Testis (tissue), 3 donors: ENCODE results near the gene CNTN5. TPM values are rescaled to one million over a fixed set of nuclear protein-coding genes. Genes with fewer than 3 reads are reported as not detected.

Experiments
- DNase-seq: peaks from one replicate; pipeline ENCODE4 v3.0.0-alpha.2; 2019
- H3K27ac ChIP-seq, 2 donors: fragments of 200-600 bp; sonication (generic); one replicate each; pipeline ENCODE4 v1.5.1; 2019
- H3K27me3 ChIP-seq: fragments of 200-600 bp; sonication (generic); one replicate; pipeline ENCODE4 v1.5.1; 2019
- H3K36me3 ChIP-seq: fragments of 200-600 bp; sonication (generic); one replicate; pipeline ENCODE4 v1.5.1; 2017; ENCODE audit warnings: low read depth; ENCODE audit errors: missing control alignments
- H3K4me1 ChIP-seq: fragments of 200-600 bp; sonication (generic); one replicate; pipeline ENCODE4 v1.5.1; 2019
- H3K4me3 ChIP-seq, 2 donors: fragments of 200-600 bp; sonication (generic); one replicate each; pipeline ENCODE4 v1.5.1; 2017 to 2019
- H3K9me3 ChIP-seq: fragments of 200-600 bp; sonication (generic); one replicate; pipeline ENCODE4 v1.5.1; 2017
- POLR2A ChIP-seq: fragments of 450-650 bp; IDR thresholded peaks from one replicate; pipeline ENCODE4 v1.6.1; 2017; ENCODE audit warnings: antibody characterized with exemption, mild to moderate bottlenecking, moderate library complexity
- WGBS, 2 donors: methylation state at CpG; one replicate each; pipeline ENCODE4 v1.1.5; 2018; 5-methylcytosine and 5-hydroxymethylcytosine counted together
- intact Hi-C: fragments of 100-400 bp; cut with DNase I; formaldehyde crosslinking; loops from one replicate; pipeline ENCODE4 v1.15.1; 2023; ENCODE audit warnings: low total_unique reads
- polyA plus RNA-seq: library from polyadenylated mRNA; stranded (reverse); fragments of 350-450 nt; fragmentation: Illumina TruSeq; extraction: RNeasy Lipid Tissue Mini Kit (QIAGEN cat#74804); gene quantifications from one replicate; pipeline ENCODE4 v1.2.3, GENCODE V29; 2014; ENCODE audit warnings: low read depth, low replicate concordance; ENCODE audit not compliant: insufficient read depth
- total RNA-seq, 2 donors: library from RNA; depleted of rRNA; stranded (reverse); fragments of >200 nt; gene quantifications; one replicate each; pipeline ENCODE4 v1.2.3, GENCODE V29; 2016
- TF ChIP-seq, protein P1 (sequence below), 3 experiments: fragments of 450-650 bp in 2 of 3; fragments of 200-600 bp in 1 of 3; sonication (generic) in 1 of 3; IDR thresholded peaks; one replicate each; pipeline ENCODE4 v1.5.1; 2016 to 2019; ENCODE audit warnings: antibody characterized with exemption in 3 of 3, mild to moderate bottlenecking in 2 of 3, moderate library complexity in 1 of 3

Gene CNTN5
- total and polyA plus RNA-seq, 3 donors from 2014 or later, result 0.55 to 0.99 (median 0.78) TPM

DNA sequence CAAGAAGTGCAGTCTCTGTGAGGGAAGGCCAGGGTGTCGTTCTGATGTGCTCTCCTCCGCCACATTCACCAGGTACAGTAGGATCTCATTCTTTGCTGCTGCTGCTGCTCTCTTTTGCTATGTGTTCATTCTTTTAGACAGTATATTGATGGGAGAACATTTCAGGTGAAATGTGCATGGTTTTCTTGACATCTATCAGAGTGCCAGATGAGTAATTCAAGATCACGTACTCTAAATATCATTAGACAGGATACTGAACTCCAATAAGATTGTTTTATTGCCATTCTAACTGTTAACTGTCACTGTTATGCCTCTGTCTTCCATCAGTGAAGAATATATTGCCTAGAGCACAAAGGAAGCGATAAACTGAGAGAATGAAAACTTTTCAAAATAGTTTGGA lies 895.3 kb downstream of the CNTN5 start:
- WGBS, 2 donors, result 77 to 83% methylated on average over 4 of the region's 4 CpGs
- no peaks in the 10 kb centered on the region for H3K36me3 ChIP-seq
- H3K9me3 ChIP-seq, result no peaks in the 10 kb centered on the region
- H3K4me3 ChIP-seq, result no peak overlapping the region
- H3K27me3 ChIP-seq, result no peaks in the 10 kb centered on the region
- no peaks in the 10 kb centered on the region for H3K4me1 ChIP-seq
- TF ChIP-seq, protein P1, sequence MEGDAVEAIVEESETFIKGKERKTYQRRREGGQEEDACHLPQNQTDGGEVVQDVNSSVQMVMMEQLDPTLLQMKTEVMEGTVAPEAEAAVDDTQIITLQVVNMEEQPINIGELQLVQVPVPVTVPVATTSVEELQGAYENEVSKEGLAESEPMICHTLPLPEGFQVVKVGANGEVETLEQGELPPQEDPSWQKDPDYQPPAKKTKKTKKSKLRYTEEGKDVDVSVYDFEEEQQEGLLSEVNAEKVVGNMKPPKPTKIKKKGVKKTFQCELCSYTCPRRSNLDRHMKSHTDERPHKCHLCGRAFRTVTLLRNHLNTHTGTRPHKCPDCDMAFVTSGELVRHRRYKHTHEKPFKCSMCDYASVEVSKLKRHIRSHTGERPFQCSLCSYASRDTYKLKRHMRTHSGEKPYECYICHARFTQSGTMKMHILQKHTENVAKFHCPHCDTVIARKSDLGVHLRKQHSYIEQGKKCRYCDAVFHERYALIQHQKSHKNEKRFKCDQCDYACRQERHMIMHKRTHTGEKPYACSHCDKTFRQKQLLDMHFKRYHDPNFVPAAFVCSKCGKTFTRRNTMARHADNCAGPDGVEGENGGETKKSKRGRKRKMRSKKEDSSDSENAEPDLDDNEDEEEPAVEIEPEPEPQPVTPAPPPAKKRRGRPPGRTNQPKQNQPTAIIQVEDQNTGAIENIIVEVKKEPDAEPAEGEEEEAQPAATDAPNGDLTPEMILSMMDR (IDR thresholded peaks at IDR 0.05), result no peak
- no peak for TF ChIP-seq POLR2A
- intact Hi-C loops, result no loop called here
- no peak for DNase-seq
- H3K27ac ChIP-seq, result no peak overlapping the region

- Histone ChIP-seq H3K27ac (no peak overlapping the region), H3K27me3 (no peaks in the 10 kb centered on the region), H3K4me1 (no peaks in the 10 kb centered on the region), H3K4me3 (no peak overlapping the region), H3K36me3 (no peaks in the 10 kb centered on the region), H3K9me3 (no peaks in the 10 kb centered on the region)
- intact Hi-C loops, result no loop called here
- 74 to 89% methylated on average over 3 of the region's 3 CpGs for WGBS, 2 donors
- DNase-seq, result no peak
- TF ChIP-seq, protein P1 (IDR thresholded peaks at IDR 0.05), result no peak
- no peak for TF ChIP-seq POLR2A
Observed at GRCh38 chr11:99918761-99919160, 898.0 kb downstream of the CNTN5 start.

DNA sequence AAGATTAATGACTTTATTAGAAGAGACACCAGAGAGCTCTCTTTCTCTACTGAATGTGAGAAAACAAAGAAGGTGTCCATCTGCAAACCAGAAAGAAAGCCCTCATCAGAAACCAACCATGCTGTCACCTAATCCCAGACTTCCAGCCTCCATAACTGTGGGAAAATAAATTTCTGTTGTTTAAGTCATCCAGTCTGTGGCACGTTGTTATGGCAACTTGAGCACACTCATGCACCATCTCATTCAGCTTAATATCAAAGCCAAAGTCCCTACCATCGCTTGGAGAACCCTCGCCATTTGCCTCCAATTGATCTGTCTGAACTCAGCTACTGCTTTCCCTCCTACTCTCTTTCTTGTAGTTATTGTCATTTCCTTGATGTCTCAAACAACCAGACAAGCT lies 900.2 kb downstream of the CNTN5 start:
- Histone ChIP-seq H3K9me3 (no peaks in the 10 kb centered on the region), H3K4me3 (no peak overlapping the region), H3K27me3 (no peaks in the 10 kb centered on the region), H3K36me3 (no peaks in the 10 kb centered on the region), H3K4me1 (no peaks in the 10 kb centered on the region), H3K27ac (no peak overlapping the region)
- intact Hi-C loops, result no loop called here
- WGBS, 2 donors, result 93% methylated on average over 3 of the region's 3 CpGs
- DNase-seq, result no peak
- TF ChIP-seq, protein P1 (IDR thresholded peaks at IDR 0.05), result no peak
- no peak for TF ChIP-seq POLR2A

DNA sequence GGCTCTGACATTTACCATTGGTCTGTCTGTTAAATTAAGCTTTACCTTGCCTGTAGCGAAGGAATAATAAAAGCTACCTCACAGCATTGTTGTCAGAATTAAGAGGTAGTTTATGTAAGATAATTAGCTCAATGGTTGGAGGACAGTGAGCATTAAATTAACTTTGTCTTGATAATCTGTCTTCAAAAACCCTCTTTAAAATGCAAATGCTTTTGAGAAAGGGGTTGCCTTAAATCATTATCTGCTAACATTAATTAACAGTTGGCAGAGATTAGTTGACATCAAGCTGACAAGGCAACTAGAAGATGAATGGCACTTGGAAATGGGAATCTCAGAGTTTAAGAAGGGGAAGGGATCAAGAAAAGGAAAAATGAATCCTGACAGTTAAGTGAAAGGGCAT lies 905.2 kb downstream of the CNTN5 start:
- Histone ChIP-seq H3K27me3 (no peaks in the 10 kb centered on the region), H3K27ac (no peak overlapping the region), H3K4me1 (no peaks in the 10 kb centered on the region), H3K36me3 (no peaks in the 10 kb centered on the region), H3K4me3 (no peak overlapping the region), H3K9me3 (no peaks in the 10 kb centered on the region)
- intact Hi-C loops, result no loop called here
- TF ChIP-seq, protein P1 (IDR thresholded peaks at IDR 0.05), result no peak
- no peak for TF ChIP-seq POLR2A
- DNase-seq, result no peak
- 0% methylated on average over 1 of the region's 1 CpG for whole genome bisulfite sequencing, 2 donors

DNA sequence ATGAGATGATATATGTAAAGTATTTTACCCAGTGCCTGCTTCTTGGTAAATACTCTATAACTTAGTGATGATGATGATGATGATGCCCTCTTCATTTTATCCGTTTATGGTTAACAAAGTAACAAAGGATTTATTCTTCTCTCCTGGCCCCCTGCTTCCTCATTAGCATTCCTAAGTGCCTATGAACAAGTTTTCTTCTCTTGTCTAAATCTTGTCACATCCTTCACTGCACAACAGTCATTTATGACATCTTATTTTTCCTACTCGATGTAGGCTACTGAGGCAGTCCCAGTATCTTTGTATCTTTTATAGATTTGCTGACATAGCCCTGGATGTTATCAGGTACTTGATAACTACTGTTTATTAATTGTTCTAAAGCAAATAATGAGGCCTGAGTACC lies 911.9 kb downstream of the CNTN5 start:
- no peaks in the 10 kb centered on the region for H3K9me3 ChIP-seq
- H3K27me3 ChIP-seq, result no peaks in the 10 kb centered on the region
- H3K4me3 ChIP-seq, result no peak overlapping the region
- TF ChIP-seq POLR2A, result no peak
- TF ChIP-seq, protein P1 (IDR thresholded peaks at IDR 0.05), result no peak
- WGBS, 2 donors, result 64 to 68% methylated on average over 2 of the region's 2 CpGs
- no peak overlapping the region for H3K27ac ChIP-seq
- intact Hi-C loops, result no loop called here
- H3K36me3 ChIP-seq, result no peaks in the 10 kb centered on the region
- no peak for DNase-seq
- no peaks in the 10 kb centered on the region for H3K4me1 ChIP-seq
